Activated effector memory CD4-positive, alpha-beta T cell treated with Interleukin-2 at 50 U/mL for 16 hours (primary cell): Measurements from ENCODE around the gene IL37.

Experiments used
- DNase-seq: peaks from one replicate; pipeline ENCODE4 v3.0.0-alpha.2; 2020

The IL37 gene

DNA sequence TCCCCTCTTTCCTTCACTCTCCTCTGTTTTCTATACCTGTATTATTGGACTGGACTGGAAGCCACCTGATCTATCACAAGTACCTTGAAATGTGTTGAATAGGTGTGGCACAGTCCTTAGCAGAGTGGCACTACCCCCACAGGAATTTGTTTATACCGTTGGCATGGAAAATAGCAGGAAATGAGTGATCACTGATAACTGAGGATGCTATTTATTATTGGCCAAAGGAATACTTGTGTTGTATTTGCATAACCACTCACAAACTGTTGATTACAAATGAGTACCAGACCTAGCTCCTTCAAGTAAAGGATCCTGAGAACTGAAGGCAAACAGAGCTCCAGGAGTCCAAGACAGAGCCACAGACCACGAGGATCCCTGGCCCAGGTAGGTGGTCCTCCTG lies at the start of gene IL37:
IL37 (plus strand) TSS at position 301 of the 400 bp plus-strand sequence. CDS start 1,848 bp downstream, outside the sequence.
- no peak for DNase-seq

DNA sequence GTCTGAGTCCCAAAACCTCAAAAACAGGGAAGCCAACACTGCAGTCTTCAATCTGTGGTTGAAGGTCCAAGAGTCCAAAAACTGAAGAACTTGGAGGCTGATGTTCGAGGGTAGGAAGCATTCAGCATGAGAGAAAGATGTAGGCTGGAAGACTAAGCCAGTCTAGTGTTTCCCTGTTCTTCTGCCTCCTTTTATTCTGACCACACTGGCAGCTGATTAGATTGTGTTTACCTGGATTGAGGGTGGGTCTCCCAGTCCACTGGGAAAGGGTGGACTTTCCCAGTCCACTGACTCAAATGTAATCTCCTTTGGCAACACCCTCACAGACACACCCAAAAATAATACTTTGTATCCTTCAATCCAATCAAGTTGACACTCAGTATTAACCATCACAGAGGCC lies 46.9 kb upstream of the IL37 start:
- DNase-seq: no peak

- DNase-seq: no peak
These were observed 44.7 kb upstream of the IL37 start for GRCh38 chr2:112866128-112866835.

GRCh38 chr2:112867701-112868631 lies 43.0 kb upstream of the IL37 start:
- no peak for DNase-seq

DNA sequence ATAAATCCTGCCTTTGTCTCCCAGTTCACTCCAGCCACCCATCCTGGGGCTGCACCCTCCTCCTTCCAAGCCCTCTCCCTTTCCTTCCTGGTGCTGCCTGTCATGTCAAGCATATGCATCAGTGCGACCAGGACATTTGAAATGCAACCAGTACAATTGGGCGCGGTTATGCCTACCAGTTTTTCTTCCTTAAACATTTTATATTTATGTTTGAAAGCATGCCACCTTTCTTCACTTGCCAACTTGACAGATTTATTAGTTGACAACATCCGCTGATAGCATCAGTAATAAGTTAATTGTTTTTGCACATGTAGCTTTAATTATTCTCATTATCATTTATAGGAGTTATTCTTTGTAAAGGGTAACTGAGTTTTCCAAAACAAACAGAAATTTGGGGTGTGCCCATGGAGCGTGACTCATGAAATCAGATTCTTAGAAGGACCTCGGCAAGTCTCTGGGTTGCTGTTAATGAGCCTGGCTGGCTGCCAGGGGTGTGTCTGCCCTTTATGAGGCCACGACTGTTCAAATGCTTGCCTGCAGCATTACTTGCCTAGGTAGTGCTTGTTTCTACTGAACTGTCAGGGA lies 41.6 kb upstream of the IL37 start:
- peak; percentile 41 for DNase-seq

DNA sequence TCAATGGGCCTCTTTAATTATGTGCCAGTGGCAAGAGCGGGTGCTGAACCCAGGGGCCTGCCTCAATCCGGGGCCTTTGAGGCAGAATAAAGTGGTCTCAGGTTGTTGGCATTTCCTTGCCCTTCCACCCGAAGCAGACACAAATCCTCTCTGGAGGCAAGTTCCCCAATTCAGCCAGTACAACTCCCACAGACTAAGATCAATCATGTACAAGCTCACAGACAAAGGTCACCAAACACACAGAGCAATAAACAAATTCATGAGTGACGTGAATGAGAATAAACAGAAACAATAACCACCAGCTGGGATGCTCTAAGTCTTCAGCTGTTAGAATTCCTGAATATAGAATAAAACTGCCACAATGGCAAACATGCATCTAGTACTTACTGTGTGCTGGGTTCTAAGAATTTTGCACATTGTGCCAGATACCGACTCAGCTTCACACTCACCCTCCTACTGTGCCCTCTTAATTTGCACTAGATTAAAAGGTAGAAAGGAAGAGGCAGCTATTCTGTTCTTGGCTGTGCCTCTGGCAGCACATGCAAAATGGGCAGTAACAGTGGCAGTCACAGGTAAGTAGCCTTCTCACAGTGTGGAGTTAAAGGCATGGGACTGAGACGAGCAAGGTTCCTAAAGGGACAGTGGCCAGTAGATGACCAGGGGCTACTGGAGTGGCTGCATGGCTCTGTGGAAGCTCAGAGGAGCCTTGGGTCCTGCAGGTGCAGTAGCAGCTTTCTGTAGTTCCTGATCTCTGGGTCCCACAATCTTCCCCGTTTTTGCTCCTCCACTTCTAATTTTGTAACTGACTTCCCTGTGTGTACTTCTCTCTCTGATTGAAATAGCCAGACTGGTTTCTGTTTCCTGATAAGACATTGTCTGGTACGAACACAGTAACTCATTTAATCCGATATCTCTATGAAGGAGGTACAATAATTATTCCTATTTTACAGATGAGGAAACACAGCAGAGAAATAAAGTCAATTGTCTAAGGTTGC lies 39.8 kb upstream of the IL37 start:
- DNase-seq: no peak

- DNase-seq: no peak
These were observed 34.6 kb upstream of the IL37 start for GRCh38 chr2:112876257-112876970.

DNA sequence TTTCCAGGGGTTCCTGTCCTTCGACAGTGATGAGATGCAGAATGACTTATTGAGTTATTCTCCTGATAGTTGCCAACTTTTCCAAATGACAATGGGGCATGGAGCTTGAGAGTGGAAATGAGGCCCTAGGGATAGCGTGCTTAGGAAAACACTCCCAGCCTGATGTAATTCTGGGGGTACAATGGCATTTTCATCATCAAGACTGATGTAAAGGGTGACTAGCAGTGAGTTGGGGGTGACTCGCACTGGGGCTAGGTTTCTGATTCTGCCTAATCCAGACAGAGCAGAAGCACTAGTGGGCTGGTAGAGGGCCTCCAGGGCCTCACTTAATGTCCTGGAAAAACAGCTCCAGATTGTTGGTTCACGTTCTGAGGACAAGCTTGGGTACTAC lies 34.0 kb upstream of the IL37 start:
- DNase-seq: no peak

DNA sequence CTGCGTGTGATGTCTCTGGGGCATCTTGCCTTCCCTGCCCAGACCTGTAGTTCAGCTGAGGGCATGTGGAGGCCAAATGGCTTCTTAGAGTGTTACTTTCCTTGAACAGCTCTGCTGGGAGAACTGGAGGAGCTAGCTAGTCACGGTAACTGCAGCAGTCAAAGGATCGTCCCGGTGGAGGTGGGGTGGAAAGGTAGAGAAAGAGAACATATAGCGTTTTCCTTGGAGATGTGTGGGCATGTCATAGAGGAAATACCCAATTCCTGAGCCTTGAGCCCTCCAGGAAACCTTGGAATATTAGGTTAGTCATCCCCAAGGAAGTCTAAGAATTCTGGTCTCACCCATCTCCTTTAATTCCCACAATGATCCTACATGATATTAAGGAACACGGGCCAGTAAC lies 33.5 kb upstream of the IL37 start:
- DNase-seq: no peak

GRCh38 chr2:112879491-112880041 lies 31.4 kb upstream of the IL37 start:
- DNase-seq: no peak

GRCh38 chr2:112880091-112880531 lies 30.9 kb upstream of the IL37 start:
- no peak for DNase-seq

DNA sequence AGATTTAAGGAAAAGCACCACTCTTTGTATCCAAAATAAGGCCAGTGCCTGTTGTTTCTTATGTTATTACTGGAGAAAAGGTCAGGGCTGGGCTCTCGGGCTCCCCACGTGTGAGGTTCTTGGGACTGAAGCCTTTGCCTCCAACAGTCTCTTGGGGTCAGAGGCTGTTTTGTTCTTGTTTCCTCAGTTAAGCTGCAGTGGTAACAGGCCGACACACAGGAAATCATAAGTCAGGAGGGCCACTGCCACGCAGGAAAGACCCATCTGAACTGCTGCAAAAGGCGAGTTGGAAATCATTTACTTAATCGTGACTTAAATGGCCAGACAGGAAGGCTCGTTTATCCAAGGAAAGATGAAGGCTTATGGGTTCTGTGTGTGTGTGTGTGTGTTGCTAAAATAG lies 30.3 kb upstream of the IL37 start:
- DNase-seq: no peak

DNA sequence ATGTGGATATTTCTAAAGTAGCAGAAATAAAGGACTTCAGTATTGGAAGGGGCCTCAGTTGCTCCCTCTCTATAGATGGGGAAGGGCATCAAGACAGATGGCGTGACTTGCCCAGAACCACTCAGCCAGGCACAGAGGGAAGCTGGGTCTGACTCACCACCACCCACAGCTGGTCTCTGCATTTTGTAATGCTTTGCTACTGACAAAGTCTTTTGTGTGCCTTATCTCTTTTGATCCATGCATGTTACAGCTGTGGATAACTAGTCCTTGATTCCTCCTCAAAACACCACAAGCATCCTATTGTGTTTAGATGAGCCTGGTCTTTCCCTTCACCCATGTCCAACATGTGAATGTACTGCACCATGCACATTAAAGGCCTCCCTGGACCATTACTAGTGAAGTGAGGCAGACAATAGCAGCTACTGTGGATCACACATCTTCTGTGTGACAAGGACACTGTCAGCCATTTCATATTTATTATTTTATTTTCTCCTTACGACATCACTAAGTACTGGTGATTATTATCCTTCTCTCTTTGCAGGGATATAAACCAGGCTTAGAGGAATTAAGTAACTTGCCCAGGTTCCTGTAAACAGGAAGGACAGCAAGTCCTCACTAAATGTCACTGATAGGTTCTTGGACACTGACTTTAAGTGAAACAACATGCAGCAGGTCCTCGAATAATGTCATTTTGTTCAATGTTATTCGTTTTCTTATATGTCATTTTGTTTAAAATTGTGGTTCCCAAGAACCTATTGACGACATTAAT lies 29.6 kb upstream of the IL37 start:
- no peak for DNase-seq

- no peak for DNase-seq
These were observed 27.3 kb upstream of the IL37 start for GRCh38 chr2:112883669-112884068.

DNA sequence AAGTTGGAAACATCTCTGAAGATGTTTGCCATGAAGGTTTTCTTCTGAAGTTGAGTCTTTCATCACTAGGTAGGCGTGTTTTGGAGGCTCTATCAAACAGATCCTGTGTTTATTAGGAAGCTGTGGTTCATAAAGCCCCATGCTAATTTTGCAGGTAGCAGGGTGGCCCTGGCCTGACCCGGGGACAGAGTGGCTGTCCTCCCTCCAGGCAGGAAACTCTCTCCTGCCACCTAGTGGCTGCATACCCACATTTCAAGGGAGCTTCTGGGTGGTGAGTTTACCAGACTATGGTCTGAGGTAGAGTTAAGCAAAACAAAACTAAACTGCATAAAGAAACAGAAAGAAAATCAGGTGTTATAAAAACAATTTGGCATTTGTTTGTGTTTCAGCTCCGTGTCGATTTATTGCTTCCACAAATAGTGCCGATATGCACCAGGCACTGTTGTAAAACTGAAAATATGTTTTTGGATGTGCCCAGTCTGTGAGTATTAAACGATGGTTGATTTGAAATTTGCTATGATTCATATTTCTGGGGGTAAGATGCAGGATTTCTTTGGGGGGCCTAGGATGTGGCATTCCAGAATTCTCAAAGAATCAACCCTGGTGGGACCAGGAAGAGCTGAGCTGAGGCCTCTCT lies 26.0 kb upstream of the IL37 start:
- peak; percentile 60 for DNase-seq

DNA sequence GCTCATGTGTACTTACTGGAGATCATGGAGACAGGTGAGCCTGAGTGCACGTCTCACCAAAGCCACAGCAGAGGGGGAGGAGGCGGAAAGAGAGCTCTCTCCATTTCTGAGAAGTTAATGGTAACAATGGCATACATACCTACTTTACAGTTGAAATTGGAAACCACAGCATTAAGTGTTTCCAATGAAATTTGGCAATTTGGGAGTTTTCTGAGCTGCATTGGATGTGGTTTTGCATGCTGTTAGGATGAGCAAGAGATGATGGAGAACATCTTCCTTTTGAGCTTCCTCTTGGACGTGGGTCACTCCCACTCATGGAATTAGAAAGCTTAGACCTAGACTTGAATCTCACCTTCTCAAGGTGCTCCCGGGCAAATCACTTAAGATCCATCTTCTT lies 25.5 kb upstream of the IL37 start:
- no peak for DNase-seq

GRCh38 chr2:112886291-112886690 lies 24.7 kb upstream of the IL37 start:
- no peak for DNase-seq

- no peak for DNase-seq
These were observed 22.8 kb upstream of the IL37 start for GRCh38 chr2:112887964-112888749.

GRCh38 chr2:112889976-112890375 lies 21.0 kb upstream of the IL37 start:
- no peak for DNase-seq
